ENCODE measurements around the gene PAX2. TPM values are rescaled to one million over a fixed set of nuclear protein-coding genes. Genes with fewer than 3 reads are reported as not detected.

The PAX2 gene
- total RNA-seq, 1 experiment from 2014 or later: not detected

GRCh38 chr10:100826031-100826651 lies 80.8 kb downstream of the PAX2 start:
- Histone ChIP-seq H3K27ac (ENCODE audit: low read depth, low read length, poor library complexity, severe bottlenecking) (no peak overlapping the region), H3K9me3 (ENCODE audit: low read depth, low read length, poor library complexity, severe bottlenecking) (no peaks in the 10 kb centered on the region), H3K27me3 (replicated peaks; ENCODE audit: insufficient read depth, low read depth, low read length, poor library complexity) (peaks cover 99% of the 10 kb centered on the region), H3K4me3 (ENCODE audit: low read depth, low read length, poor library complexity, severe bottlenecking) (peak overlapping the region; percentile 31), H3K4me1 (ENCODE audit: insufficient read depth, low read length, poor library complexity, severe bottlenecking) (peaks cover 17% of the 10 kb centered on the region), H3K36me3 (ENCODE audit: insufficient read depth, low read length, poor library complexity, severe bottlenecking) (no peaks in the 10 kb centered on the region)
- intact Hi-C loops (cut with micrococcal nuclease; ENCODE audit: unreplicated experiment): no loop called here
- ChIA-PET POLR2A (ENCODE audit: low non-redundant PET) (interaction anchor here (0.5 kb wide), 1 partner anchor 188 kb away, joined by 3 read pairs; no protein-coding TSS in a partner anchor), CTCF (no interaction called here)
- no peak for DNase-seq (ENCODE audit: low spot score)
- TF ChIP-seq EZH2 (IDR thresholded peaks at IDR 0.05; ENCODE audit: borderline replicate concordance, low read depth, low read length, poor library complexity, severe bottlenecking) (no peak), CTCF (conservative IDR thresholded peaks at IDR 0.05; ENCODE audit: low read depth, low read length) (no peak)
- BruUV-seq (replicated peaks): no TSS peak

- Histone ChIP-seq H3K4me3 (ENCODE audit: low read depth, low read length, poor library complexity, severe bottlenecking) (peak overlapping the region; percentile 31), H3K9me3 (ENCODE audit: low read depth, low read length, poor library complexity, severe bottlenecking) (no peaks in the 10 kb centered on the region), H3K36me3 (ENCODE audit: insufficient read depth, low read length, poor library complexity, severe bottlenecking) (no peaks in the 10 kb centered on the region), H3K27me3 (replicated peaks; ENCODE audit: insufficient read depth, low read depth, low read length, poor library complexity) (peaks cover 99% of the 10 kb centered on the region), H3K4me1 (ENCODE audit: insufficient read depth, low read length, poor library complexity, severe bottlenecking) (peaks cover 17% of the 10 kb centered on the region), H3K27ac (ENCODE audit: low read depth, low read length, poor library complexity, severe bottlenecking) (no peak overlapping the region)
- TF ChIP-seq CTCF (conservative IDR thresholded peaks at IDR 0.05; ENCODE audit: low read depth, low read length) (no peak), EZH2 (IDR thresholded peaks at IDR 0.05; ENCODE audit: borderline replicate concordance, low read depth, low read length, poor library complexity, severe bottlenecking) (no peak)
- POLR2A ChIA-PET (ENCODE audit: low non-redundant PET): interaction anchor here (0.5 kb wide), 1 partner anchor 188 kb away, joined by 3 read pairs; no protein-coding TSS in a partner anchor
- BruUV-seq (replicated peaks): no TSS peak
- no peak for DNase-seq (ENCODE audit: low spot score)
- CTCF ChIA-PET: no interaction called here
- intact Hi-C loops (cut with micrococcal nuclease; ENCODE audit: unreplicated experiment): no loop called here
Observed at GRCh38 chr10:100826661-100826982, 81.2 kb downstream of the PAX2 start.

- H3K27ac ChIP-seq (ENCODE audit: low read depth, low read length, poor library complexity, severe bottlenecking): no peak overlapping the region
- TF ChIP-seq CTCF (conservative IDR thresholded peaks at IDR 0.05; ENCODE audit: low read depth, low read length): peak; percentile 37; the same call in 1 of the 2 replicates
- TF ChIP-seq EZH2 (IDR thresholded peaks at IDR 0.05; ENCODE audit: borderline replicate concordance, low read depth, low read length, poor library complexity, severe bottlenecking): peak; percentile 68
- H3K9me3 ChIP-seq (ENCODE audit: low read depth, low read length, poor library complexity, severe bottlenecking): no peaks in the 10 kb centered on the region
- peaks cover 17% of the 10 kb centered on the region for H3K4me1 ChIP-seq (ENCODE audit: insufficient read depth, low read length, poor library complexity, severe bottlenecking)
- no TSS peak for BruUV-seq (replicated peaks)
- no peaks in the 10 kb centered on the region for H3K36me3 ChIP-seq (ENCODE audit: insufficient read depth, low read length, poor library complexity, severe bottlenecking)
- peak overlapping the region; percentile 31 for H3K4me3 ChIP-seq (ENCODE audit: low read depth, low read length, poor library complexity, severe bottlenecking)
- peaks cover 99% of the 10 kb centered on the region for H3K27me3 ChIP-seq (replicated peaks; ENCODE audit: insufficient read depth, low read depth, low read length, poor library complexity)
- ChIA-PET CTCF (interaction anchor here (0.6 kb wide), 1 partner anchor 164 kb away, joined by 3 read pairs; no protein-coding TSS in a partner anchor), POLR2A (ENCODE audit: low non-redundant PET) (no interaction called here)
- intact Hi-C loops (cut with micrococcal nuclease; ENCODE audit: unreplicated experiment): no loop called here
- no peak for DNase-seq (ENCODE audit: low spot score)
Observed at GRCh38 chr10:100826983-100827818, 81.8 kb downstream of the PAX2 start.
